HepG2 (cell line): ENCODE data around the gene LSMEM2. TPM values are rescaled to one million over a fixed set of nuclear protein-coding genes. Genes with fewer than 3 reads are reported as not detected.
A peak's percentile ranks its signal among the peaks of the same experiment; 100 is the strongest.

ENCODE experiments used
- ARID2 ChIP-seq: sonication (generic); formaldehyde crosslinking; IDR thresholded peaks from 2 replicates; pipeline ENCODE4 v1.8.1; 2022; ENCODE audit warnings: mild to moderate bottlenecking, missing genetic modification reagents, borderline replicate concordance
- CREB3 ChIP-seq: sonication (generic); formaldehyde crosslinking; IDR thresholded peaks from 2 replicates; pipeline ENCODE4 v1.5.0; 2020; ENCODE audit warnings: missing genetic modification reagents
- ETV5 ChIP-seq: IDR thresholded peaks from 2 replicates; pipeline ENCODE4 v1.6.1; 2018; ENCODE audit warnings: missing biosample characterization, missing genetic modification reagents, inconsistent platforms, borderline replicate concordance
- HOXA7 ChIP-seq: sonication (generic); formaldehyde crosslinking; IDR thresholded peaks from 2 replicates; pipeline ENCODE4 v1.8.1; 2022; ENCODE audit warnings: mild to moderate bottlenecking, missing genetic modification reagents, moderate library complexity
- MBNL3 ChIP-seq: fragments of 250-450 bp; sonication (Bioruptor Pico); conservative IDR thresholded peaks from 2 replicates; pipeline ENCODE4 v1.8.0; 2022; ENCODE audit warnings: mild to moderate bottlenecking, inconsistent platforms
- NFYB ChIP-seq: sonication (generic); formaldehyde crosslinking; IDR thresholded peaks from 2 replicates; pipeline ENCODE4 v1.4.0; 2020; ENCODE audit warnings: missing genetic modification reagents
- NRL ChIP-seq: sonication (generic); formaldehyde crosslinking; IDR thresholded peaks from 2 replicates; pipeline ENCODE4 v1.5.0; 2020; ENCODE audit warnings: missing genetic modification reagents, mild to moderate bottlenecking, moderate library complexity, borderline replicate concordance
- PLSCR1 ChIP-seq: sonication (generic); formaldehyde crosslinking; IDR thresholded peaks from 2 replicates; pipeline ENCODE4 v1.5.0; 2020; ENCODE audit warnings: missing genetic modification reagents, mild to moderate bottlenecking, borderline replicate concordance
- RAD51 ChIP-seq: fragments of 450-650 bp; IDR thresholded peaks from 2 replicates; pipeline ENCODE4 v1.6.1; 2016; ENCODE audit warnings: borderline replicate concordance
- RBFOX2 ChIP-seq: fragments of 200-400 bp; formaldehyde crosslinking; IDR thresholded peaks from 2 replicates; pipeline ENCODE4 v1.6.1; 2017; ENCODE audit warnings: low read depth, mild to moderate bottlenecking, low read length
- RELA ChIP-seq: sonication (generic); formaldehyde crosslinking; IDR thresholded peaks from 2 replicates; pipeline ENCODE4 v1.4.0; 2020; ENCODE audit warnings: missing genetic modification reagents
- RFXAP ChIP-seq: sonication (generic); formaldehyde crosslinking; IDR thresholded peaks from 2 replicates; pipeline ENCODE4 v1.4.0; 2020; ENCODE audit warnings: missing genetic modification reagents, borderline replicate concordance
- SMAD9 ChIP-seq: sonication (generic); formaldehyde crosslinking; IDR thresholded peaks from 2 replicates; pipeline ENCODE4 v1.5.1; 2020; ENCODE audit warnings: mild to moderate bottlenecking, missing genetic modification reagents
- TARDBP ChIP-seq: sonication (generic); formaldehyde crosslinking; IDR thresholded peaks from 2 replicates; pipeline ENCODE4 v1.8.0; 2022; ENCODE audit warnings: mild to moderate bottlenecking, missing genetic modification reagents
- TBX3 ChIP-seq: fragments of 450-650 bp; IDR thresholded peaks from 2 replicates; pipeline ENCODE4 v1.6.1; 2017; ENCODE audit warnings: antibody characterized with exemption, mild to moderate bottlenecking, inconsistent platforms, borderline replicate concordance
- ZNF230 ChIP-seq: sonication (generic); formaldehyde crosslinking; IDR thresholded peaks from 2 replicates; pipeline ENCODE4 v1.4.0; 2020; ENCODE audit warnings: mild to moderate bottlenecking, missing genetic modification reagents
- ZNF569 ChIP-seq: sonication (generic); formaldehyde crosslinking; IDR thresholded peaks from 2 replicates; pipeline ENCODE4 v1.5.0; 2020; ENCODE audit warnings: mild to moderate bottlenecking, missing genetic modification reagents, moderate library complexity, borderline replicate concordance
- ZSCAN29 ChIP-seq: sonication (generic); formaldehyde crosslinking; conservative IDR thresholded peaks from 2 replicates; pipeline ENCODE4 v1.4.0; 2020; ENCODE audit warnings: mild to moderate bottlenecking, missing genetic modification reagents
- polyA plus RNA-seq, 8 experiments: library from polyadenylated mRNA; depleted of rRNA in 3 of 8; stranded (reverse) in 7 of 8; unstranded in 1 of 8; fragments of >200 nt; fragmentation: Illumina TruSeq in 4 of 8; extraction: Trizol in 4 of 8; gene quantifications; 2 replicates each; pipeline versions ENCODE4 v1.2.1 to v1.2.3, GENCODE V29; 2011 to 2016; ENCODE audit warnings: low read depth in 4 of 8, missing spikeins in 1 of 8, mixed read lengths in 1 of 8; ENCODE audit not compliant: insufficient read depth in 1 of 8
- total RNA-seq, 5 experiments: library from RNA; depleted of rRNA; stranded (reverse); fragments of >200 nt; fragmentation: Illumina TruSeq; extraction: Trizol; gene quantifications; 2 replicates each; pipeline ENCODE4 v1.2.3, GENCODE V29; 2016; ENCODE audit warnings: low read depth in 1 of 5
- TF ChIP-seq, protein P1 (sequence below), 2 experiments: IDR thresholded peaks; 2 replicates each; pipeline ENCODE4 v1.6.1; 2011 to 2012; ENCODE audit warnings: low read length in 2 of 2, borderline replicate concordance in 1 of 2, low read depth in 1 of 2, mild to moderate bottlenecking in 1 of 2, moderate library complexity in 1 of 2
- TF ChIP-seq, protein P2 (sequence below): sonication (generic); formaldehyde crosslinking; conservative IDR thresholded peaks from 2 replicates; pipeline ENCODE4 v1.5.0; 2020; ENCODE audit warnings: missing genetic modification reagents
- TF ChIP-seq, protein P3 (sequence below): sonication (generic); formaldehyde crosslinking; IDR thresholded peaks from 2 replicates; pipeline ENCODE4 v1.8.1; 2023; ENCODE audit warnings: missing genetic modification reagents, mild to moderate bottlenecking, borderline replicate concordance

Gene LSMEM2
- total and polyA plus RNA-seq, 2 of the 13 experiments (the other 11 are each of a cell fraction or from before 2014, with no cell fraction given), result 0.07 to 0.41 TPM

- TF ChIP-seq ZSCAN29 (CRISPR knock-in tag) (no peak), RELA (CRISPR knock-in tag) (no peak), RAD51 (no peak), MBNL3 (CRISPR knock-in tag) (no peak), HOXA7 (CRISPR knock-in tag) (no peak), ETV5 (CRISPR knock-in tag) (peak; percentile 44; the same call in 1 of the 2 replicates), PLSCR1 (no peak), CREB3 (CRISPR knock-in tag) (no peak), TARDBP (peak; percentile 81), ZNF569 (CRISPR knock-in tag) (no peak), SMAD9 (CRISPR knock-in tag) (no peak), NFYB (CRISPR knock-in tag) (no peak), ARID2 (CRISPR knock-in tag) (no peak), RFXAP (no peak), TBX3 (no peak), ZNF230 (CRISPR knock-in tag) (no peak), RBFOX2 (peak; percentile 89), NRL (CRISPR knock-in tag) (no peak)
- TF ChIP-seq, protein P1, sequence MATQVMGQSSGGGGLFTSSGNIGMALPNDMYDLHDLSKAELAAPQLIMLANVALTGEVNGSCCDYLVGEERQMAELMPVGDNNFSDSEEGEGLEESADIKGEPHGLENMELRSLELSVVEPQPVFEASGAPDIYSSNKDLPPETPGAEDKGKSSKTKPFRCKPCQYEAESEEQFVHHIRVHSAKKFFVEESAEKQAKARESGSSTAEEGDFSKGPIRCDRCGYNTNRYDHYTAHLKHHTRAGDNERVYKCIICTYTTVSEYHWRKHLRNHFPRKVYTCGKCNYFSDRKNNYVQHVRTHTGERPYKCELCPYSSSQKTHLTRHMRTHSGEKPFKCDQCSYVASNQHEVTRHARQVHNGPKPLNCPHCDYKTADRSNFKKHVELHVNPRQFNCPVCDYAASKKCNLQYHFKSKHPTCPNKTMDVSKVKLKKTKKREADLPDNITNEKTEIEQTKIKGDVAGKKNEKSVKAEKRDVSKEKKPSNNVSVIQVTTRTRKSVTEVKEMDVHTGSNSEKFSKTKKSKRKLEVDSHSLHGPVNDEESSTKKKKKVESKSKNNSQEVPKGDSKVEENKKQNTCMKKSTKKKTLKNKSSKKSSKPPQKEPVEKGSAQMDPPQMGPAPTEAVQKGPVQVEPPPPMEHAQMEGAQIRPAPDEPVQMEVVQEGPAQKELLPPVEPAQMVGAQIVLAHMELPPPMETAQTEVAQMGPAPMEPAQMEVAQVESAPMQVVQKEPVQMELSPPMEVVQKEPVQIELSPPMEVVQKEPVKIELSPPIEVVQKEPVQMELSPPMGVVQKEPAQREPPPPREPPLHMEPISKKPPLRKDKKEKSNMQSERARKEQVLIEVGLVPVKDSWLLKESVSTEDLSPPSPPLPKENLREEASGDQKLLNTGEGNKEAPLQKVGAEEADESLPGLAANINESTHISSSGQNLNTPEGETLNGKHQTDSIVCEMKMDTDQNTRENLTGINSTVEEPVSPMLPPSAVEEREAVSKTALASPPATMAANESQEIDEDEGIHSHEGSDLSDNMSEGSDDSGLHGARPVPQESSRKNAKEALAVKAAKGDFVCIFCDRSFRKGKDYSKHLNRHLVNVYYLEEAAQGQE (IDR thresholded peaks at IDR 0.05; ENCODE audit: borderline replicate concordance in 1 of 2, low read depth in 1 of 2, low read length in 2 of 2), result 0 out of 4 replicates have a peak, but pooled peaks of 1 of the 2 experiments have one; percentile 24
- TF ChIP-seq, protein P2, sequence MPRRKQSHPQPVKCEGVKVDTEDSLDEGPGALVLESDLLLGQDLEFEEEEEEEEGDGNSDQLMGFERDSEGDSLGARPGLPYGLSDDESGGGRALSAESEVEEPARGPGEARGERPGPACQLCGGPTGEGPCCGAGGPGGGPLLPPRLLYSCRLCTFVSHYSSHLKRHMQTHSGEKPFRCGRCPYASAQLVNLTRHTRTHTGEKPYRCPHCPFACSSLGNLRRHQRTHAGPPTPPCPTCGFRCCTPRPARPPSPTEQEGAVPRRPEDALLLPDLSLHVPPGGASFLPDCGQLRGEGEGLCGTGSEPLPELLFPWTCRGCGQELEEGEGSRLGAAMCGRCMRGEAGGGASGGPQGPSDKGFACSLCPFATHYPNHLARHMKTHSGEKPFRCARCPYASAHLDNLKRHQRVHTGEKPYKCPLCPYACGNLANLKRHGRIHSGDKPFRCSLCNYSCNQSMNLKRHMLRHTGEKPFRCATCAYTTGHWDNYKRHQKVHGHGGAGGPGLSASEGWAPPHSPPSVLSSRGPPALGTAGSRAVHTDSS (CRISPR knock-in tag), result no peak
- TF ChIP-seq, protein P3, sequence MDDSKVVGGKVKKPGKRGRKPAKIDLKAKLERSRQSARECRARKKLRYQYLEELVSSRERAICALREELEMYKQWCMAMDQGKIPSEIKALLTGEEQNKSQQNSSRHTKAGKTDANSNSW, result no peak
Observed at GRCh38 chr3:50268703-50269451, 10.0 kb upstream of the LSMEM2 start, which contains the start of gene SEMA3B (continued).
